Activated naive CD4-positive, alpha-beta T cell treated with Interleukin-2 at 50 U/mL for 16 hours (primary cell): Measurements from ENCODE around the gene PLPP4.
"Not testable (repeated sequence)": the region's sequence is repeated elsewhere in the genome, so short reads cannot be mapped to it uniquely, and the experiment has no call there.

Source experiments
- DNase-seq: peaks from one replicate; pipeline ENCODE4 v3.0.0-alpha.2; 2020

Gene PLPP4

DNA sequence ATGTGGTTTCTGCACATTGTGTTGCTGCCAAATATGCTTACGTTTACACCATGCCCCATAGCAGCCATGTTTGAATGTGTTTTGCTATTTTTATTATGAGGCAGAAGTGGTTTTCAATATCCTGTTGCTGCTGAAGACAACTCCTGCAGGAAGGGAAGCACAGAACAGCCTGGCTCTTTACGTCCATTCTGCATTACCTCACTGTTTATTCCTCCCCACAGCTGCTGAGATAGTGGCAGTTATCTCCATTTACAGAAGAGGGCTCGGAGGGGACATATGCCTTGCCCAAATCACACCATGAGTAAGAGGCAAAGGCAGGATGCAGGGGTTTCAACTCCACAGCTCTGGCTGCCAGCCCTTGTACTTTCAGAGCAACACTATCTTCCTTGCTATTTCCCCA lies 35.3 kb downstream of the PLPP4 start:
- no peak for DNase-seq

DNA sequence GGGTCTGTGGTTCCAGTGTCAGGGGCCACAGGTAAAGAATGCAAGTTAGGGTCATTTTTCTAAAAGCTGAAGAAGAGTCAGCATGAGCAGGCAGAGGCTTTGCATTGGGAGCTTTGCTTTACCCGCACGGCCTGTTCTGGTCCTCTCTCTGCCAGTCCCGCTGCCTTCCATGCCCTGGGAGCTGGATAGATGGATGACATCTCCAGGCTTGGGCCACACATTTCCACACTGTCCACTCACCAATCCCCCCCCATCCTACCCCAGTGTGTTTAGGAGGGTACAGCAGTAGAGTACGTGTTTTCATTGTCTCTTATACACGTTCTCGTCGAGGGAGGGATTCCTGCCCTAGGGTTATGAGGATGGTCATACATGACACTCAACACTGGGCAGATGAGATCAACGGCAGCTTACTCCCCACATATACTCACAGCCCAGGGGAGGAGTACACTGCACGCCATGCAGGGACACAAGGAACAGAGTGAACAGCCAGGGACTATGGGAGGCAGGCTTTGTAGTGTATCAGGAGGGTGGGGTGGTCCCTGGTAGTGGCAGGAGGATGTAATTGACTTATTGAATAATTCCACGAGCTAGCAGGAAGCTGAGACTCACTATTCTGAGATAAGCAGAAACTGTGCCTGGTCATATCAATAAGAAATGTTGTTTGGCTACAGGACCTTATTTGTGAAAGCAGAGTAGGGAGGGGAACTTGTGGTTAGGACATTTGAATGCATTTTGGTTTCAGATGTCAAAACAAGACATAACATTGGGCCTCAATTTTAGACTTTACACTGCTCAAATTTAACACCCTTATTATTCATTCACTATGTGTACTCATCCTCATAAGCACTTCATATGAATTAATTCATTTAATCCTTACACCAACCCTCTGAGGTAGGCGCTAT lies 36.6 kb downstream of the PLPP4 start:
- no peak for DNase-seq

DNA sequence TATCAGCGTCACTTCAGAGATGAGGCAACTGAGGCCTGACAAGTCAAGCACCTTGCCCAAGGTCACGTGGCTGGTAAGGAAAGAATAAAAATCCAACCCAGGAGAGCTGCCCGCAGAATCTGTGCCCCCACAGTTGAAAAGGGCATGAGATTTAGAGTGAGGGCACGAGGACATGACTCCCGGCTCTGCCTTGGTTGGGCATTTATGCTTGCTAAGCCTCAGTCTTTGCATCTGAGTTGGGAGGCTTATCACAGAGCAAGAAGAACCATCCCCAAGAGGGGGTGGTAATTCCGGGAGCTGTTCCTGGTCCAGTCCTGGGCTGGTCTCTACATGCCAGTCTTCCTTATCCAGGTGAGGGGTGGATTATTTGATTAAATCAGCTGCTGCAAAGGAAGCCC lies 37.3 kb downstream of the PLPP4 start:
- DNase-seq, result no peak

DNA sequence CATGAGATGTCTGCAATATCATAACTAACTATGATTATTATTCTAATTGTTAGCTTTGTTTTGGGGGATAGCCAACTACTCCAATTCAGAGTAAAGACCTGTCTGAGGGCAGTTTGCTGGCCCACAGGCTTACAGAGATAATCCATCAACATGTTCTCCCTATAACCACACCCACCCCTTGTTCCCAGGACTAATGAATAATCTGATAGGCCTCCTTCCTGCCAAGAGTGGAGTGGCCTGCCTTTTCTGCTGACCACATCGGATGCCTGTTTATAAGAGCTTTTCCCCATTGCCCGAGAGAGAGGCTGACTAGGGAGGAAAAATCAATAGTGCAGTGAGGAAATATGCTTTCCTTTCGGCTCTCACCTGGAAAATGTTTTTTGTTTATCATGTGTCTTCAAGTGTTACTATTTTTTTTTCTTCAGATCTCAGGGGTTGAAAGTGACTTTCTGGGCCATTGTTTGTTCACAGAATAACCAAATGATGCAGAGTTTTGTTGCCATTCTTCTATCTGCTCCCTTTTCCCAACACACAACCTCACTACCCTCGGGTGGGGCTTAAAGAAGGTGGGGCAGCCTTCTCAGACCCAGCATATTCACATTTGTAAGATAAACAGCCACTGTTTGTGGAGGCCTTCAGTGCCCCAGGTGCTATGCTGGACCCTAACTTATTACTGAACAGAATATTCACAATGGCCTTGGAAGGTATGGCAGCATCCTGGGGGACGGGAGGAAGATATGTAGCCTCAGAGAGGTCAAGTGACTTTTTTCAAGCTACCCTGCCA lies 38.4 kb downstream of the PLPP4 start:
- DNase-seq, result no peak

DNA sequence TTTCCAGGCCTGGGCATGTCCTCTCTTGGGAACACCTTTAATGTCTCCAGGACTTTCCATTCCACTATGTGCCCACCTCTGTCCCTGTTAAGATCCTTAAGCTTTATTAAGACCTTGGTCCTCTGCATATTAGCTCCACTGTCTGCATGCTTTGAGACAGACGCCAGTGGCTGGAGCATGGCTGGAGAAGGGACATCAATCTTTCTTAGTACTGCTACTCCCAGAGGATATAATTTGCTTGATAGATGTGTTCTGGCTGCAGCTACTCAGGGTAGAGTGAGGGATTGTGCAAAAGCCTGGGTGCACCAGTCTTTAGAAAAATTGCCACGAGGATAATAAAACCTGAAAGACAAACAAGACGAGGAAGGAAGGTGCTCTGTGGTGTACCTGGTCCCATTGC lies 42.9 kb downstream of the PLPP4 start:
- DNase-seq, result no peak

DNA sequence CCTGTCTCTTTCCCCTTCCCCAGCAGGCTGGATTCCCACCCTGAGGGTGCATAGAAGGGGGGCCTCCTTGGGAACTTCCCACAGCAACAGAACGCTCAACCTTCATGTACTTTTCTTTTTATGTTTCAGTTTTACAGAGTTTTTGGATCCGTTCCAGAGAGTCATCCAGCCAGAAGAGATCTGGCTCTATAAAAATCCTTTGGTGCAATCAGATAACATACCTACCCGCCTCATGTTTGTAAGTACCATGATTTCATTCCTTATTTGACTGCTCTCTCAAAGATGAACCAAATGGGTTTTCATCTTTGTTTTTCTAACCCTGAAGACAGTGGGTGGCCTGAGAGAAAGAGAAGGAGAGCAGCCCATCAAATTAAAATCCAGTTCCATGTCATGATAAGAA lies 46.7 kb downstream of the PLPP4 start:
- DNase-seq, result no peak

DNA sequence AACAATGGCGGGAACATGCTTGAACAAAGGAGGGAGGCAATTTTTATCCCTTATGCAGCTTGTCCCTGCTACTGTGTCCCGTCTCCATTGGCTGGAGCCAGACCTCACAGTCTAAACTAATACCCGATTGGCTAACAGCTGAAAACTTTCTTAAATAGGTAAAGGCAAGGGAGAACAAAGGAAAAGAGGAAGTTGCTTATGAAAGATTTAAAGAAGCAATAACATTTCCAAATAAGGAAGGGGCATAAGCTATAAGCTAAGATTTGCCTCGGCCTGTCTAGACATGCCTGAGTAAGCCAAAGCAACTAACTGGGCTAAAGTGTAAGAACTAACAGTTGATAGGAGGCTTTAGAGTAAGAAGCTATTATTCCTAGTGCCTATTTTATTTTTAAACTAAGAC lies 47.2 kb downstream of the PLPP4 start:
- not testable (repeated sequence) for DNase-seq

DNA sequence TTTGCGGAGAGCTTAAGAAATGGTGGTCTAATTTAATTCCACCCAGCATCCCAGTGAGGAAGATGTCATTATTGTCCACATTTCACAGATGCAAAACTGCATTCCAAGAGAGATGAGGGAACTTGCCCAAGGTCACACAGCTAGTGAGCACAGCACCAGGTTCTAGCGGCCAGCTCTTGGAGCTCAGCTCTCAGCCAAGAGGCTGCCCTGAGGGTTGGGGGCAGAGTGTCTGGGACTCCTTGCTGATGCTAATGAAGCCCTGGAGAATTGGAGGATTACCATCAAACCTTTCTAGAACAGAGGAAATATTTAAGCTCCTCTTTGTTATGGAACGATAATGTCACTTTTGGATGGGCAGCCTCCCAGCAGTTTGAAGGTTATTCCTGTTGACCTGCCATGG lies 48.0 kb downstream of the PLPP4 start:
- no peak for DNase-seq

DNA sequence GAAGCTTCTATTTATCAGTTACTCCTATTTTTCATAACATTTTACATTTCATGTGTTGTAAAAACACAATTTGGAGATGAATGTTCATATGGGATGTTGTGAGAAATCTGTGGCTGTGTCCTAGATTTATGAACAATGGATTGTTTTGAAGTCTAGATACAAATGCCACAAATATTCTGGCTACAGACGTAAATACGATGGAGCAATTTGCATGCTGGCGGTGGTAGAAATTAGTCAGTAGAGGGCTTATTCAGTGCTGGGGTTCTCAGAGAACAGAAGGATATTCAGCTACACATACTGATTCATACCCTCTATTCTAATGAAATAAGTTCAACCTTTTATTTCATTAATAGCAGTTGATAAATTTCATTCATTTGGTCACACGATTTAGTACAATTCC lies 48.8 kb downstream of the PLPP4 start:
- DNase-seq, result no peak

DNA sequence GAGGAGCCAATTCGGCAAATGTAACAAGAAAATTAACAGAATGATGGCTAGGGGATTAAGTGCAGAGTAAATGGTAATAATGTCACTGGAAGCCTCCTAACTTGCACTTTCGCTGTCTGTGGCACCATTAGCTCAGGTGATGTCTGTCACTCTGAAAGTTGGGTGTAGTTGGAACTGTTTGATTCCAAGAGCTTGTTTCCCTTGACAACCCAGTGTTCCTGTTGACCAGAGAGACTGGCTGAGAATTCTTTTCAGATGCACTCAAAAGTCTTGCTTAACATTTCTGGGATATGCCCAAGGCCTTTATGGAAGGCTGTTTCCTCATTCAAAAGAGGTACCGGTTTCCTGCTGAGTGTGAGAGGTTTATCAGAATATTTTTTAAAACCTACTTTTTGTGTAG lies 49.6 kb downstream of the PLPP4 start:
- DNase-seq, result no peak

DNA sequence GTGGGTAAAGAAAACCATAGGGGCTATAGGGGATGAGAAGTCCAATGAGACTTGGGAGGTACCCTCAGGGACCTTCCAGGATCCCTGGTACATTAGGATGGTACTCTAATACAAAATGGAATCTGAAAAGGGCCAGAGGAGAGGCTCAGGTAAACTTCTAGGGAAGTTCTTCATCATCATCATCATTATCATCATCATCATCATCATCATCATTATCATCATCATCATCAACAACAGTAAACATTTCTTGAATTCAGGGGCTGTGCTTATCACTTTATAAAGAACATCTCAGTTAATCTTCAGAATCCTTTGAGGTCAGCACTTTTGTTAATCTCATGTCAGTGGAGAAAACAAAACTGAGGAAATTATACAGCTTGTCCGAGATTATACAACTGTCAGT lies 50.1 kb downstream of the PLPP4 start:
- DNase-seq, result no peak

DNA sequence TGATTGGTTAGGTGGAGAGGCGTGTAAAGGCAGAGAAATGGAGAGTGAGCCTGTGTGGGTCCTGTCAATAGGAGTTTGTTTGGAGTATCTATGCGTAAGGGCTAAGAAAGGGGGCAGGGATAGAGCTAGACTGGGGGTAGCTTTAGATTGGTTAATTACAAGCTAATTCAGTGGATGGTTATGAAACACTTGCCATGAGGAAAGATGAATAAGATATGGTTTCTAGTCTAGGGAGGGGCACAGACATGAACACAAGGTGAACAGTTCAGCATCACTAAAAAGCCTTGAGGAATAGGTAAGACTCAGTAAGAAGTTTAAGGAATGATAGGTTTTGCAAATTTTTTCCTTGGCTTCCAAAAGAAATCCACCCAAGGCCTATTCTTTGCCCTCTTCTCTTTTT lies 50.6 kb downstream of the PLPP4 start:
- DNase-seq, result no peak

DNA sequence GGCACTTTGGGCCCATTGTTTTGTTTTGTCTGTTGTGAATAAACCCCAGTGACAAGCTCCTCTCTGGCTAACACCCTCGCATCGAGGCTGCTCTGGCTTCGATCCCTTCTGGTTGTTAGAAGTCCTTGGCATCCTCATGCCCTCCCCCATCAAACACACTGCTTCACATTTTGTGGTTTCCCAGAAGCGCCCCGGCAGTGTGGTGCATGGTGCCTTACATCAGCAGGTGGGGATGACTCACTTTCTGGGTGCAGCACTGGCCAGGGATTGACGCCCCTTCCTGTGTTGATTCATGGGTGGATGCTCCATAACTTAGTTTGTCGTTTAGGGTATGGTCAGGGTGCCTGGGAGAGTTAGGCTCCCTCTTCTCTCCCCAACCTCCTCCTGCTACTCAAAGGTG lies 51.4 kb downstream of the PLPP4 start:
- no peak for DNase-seq

DNA sequence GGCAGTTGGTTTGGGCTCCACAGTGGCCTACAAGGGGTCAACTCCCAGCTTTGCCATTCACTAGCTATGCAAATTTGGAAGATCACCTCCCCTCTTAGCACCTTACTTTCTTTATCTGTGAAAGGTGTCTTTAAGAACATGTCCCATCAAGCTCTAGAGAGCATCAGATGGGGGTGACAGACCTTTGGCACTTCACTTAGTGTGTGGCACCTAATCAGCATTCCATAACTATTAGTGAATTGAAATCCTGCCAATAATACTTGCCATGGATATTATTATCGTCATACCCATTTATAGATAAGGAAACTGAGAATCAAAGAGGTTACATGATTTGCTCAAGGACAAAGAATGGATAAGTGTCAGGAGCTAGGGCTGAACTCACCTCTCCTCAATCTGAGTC lies 51.9 kb downstream of the PLPP4 start:
- no peak for DNase-seq

DNA sequence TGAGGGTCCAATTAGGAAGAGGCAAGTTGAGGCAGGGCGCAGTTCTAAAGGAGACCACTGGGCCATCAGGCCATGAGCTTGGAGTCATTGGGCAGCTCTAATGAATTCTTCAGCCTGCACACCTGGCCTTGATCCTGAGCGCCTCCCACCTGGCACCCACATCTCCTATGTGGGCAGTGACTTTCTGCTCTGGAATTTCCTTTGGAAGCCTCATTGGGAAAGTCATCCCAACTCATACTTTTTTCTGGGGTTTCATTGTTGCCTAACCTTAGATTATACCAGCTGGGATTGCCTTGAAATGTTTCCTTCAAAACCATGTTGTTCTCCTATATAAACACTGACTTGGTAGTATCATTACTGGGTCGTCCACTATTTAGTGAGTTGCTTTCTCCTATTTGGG lies 54.1 kb downstream of the PLPP4 start:
- DNase-seq, result no peak

DNA sequence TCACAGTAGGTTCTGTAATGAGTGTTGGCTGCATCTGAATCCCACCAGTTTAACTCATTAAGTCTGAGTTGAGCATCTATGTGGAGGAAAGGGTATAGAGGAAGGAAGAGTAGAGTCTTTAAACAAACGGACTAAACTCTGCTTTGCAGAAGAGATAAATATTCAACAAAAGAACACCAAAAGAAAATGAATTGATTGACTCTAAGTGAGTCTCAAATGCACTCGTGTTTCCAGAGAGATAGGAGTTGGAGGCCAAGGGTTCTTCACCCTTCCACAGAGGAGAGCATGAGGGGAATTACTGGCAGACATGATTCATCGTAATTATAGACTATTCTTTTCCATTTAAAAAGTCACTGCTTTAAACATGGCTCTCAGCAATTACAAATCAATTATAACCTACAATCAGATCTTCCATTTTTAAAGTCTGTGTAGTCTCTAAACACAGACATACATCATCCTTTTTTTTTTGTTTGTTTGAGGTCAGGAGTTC lies 56.3 kb downstream of the PLPP4 start:
- DNase-seq, result no peak

DNA sequence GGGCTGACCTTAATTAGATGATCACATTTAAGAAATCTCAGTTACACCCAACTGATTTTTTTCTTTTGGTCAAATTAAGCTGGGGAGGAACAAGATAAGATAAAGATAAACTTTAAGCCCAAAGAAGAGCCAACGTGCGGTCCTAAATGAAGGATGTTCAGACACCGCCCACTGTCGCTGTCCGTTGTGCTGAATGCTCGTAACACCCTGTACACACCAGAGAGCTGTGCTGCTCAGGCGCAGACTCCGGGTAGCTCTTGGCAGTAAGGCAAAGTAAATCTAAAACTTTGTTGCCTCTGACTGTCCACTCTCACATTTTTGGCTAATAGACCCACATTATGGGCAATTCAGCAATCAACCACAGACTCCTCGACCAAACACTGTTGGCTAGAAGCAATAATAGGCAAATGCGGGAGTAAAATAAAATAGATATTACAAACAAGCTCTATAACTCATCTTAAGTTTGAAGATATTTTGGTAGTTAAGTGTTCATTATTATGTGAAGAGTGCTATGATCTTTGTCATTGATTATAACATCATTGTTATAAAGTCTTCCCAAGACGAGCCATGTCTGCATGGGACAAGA lies 57.1 kb downstream of the PLPP4 start:
- no peak for DNase-seq

DNA sequence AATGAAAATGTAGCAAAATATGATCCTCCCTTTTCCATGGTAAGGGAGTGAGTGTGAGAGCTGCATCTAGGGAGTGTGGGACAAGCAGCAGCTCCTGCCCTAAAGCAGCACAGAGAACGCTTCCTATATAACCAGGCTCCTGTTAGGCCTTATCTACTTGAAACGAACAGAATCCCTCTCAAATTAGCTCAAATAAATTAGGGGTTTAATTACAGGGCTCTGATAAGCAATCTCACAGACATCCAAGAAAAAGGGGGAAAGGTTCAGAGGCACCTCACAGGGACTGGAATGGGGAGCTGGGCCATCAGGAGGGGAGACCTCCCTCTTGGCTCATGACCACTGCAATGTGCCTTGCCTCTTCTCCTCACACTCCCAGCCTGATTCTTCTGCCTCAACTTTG lies 57.9 kb downstream of the PLPP4 start:
- no peak for DNase-seq

DNA sequence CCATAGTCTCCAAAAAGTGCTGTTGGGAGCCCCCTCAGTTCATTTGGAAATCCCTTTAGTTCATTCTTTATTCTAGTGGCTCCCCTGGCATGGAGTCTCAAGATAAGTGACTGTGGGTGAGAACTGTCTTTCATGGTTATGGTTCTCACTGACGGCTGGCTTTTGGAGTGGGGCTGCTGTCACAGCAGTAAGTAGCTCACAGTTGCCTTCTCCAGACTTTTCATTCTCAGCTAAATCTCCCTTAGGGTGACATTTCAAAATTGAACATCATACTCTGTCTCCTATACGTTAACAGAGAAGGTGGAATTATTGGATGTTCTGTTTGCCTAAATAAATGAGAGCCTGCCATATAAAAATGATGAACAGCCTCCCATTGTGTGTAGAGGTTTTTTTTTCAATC lies 58.7 kb downstream of the PLPP4 start:
- DNase-seq, result no peak

DNA sequence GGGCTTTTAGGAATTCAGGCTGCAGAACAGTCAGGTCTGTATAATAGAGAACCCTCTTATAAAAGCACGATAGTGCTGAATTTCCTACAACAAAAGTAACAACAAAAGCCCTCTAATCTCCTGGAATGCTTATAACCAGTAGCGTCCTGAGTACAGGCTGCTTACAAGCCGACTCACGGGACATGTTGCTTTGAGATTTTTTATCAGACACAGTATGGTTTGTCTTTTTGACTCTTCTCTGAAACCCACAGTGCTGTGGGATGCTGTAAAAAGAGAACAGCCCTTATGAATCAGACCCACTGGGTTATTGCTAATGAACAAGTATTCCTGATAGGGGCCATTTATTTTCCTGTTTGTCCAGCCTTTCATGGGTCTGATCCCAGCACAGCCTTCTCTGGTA lies 59.4 kb downstream of the PLPP4 start:
- no peak for DNase-seq

DNA sequence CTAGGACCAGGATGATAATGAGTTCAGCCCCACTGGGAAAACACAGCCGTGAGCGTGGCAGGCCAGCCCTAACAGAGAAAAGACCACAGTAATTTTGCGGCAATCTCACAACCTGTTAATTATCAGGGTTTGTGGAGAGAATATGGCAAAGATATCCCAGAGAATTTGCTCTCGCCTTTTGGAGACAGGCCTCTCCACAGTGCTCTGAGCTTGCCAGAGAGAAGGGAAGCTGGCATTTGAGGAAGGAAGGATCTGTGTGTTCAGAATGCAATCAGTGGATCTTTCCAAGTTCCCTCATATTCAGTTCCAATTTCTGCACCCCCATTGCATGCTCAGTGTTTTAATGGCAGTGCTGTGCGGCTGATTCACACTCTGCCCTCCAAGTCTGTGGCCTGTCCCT lies 60.2 kb downstream of the PLPP4 start:
- DNase-seq, result no peak

DNA sequence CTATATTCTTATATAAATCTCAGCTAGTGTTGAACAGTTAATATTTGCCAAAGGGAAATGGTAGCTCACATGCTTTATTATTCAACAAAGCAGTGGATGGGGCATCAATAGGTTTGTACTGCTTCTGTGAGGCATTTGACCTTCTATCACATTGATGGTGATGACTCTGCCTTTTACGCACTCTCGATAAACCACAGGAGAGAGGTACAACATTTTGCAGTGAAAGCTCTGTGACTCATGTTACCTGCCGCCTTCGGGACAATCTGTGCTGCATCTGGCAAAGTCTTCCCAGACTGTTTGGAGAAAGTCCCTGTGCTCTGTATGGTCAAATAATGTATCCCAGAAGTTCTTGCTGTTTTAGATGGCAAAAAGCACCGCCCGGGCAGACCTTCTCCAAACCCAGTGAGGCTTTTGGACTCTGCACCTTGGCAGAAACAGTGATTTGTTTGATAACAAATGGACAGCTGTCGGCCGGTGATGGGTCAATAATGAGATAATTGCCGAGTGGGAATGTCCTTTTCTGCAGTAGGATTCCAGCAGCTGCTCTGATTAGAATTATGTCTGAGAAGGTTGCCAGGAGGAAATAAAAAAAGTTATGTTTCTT lies 61.0 kb downstream of the PLPP4 start:
- DNase-seq, result no peak

DNA sequence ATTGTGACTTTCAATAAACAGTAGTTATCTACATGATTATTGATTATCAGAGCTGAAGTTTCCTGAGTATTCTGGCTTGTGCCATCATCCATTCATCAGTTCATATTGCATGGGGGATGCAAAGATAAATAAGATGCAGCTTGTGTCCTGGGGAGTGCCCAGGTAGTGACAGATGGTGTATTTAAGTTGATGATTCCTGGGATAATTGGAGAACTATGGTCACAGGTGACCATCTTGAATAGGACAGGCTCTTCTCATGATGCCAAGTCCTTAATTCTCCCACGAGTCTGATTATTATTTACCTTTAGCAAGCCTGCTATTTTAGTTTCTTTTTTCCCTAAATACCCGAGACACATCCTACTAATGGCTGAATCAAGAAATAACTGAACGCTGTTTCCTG lies 64.9 kb downstream of the PLPP4 start:
- no peak for DNase-seq
